OCI-LY3 (cell line): ENCODE data around the gene MYBPC3.

Source experiments
- EZH2phosphoT487 ChIP-seq: fragments of 200-600 bp; shearing (Covaris generic); IDR thresholded peaks from 2 replicates; pipeline ENCODE4 v1.6.1; 2018; ENCODE audit warnings: antibody characterized with exemption, mixed run types, low read depth
- TF ChIP-seq, protein P1 (sequence below): fragments of 200-600, 300-600 bp; sonication (generic); IDR thresholded peaks from 2 replicates; pipeline ENCODE4 v1.5.1; 2014; ENCODE audit warnings: antibody characterized with exemption, low read length, low read depth

DNA sequence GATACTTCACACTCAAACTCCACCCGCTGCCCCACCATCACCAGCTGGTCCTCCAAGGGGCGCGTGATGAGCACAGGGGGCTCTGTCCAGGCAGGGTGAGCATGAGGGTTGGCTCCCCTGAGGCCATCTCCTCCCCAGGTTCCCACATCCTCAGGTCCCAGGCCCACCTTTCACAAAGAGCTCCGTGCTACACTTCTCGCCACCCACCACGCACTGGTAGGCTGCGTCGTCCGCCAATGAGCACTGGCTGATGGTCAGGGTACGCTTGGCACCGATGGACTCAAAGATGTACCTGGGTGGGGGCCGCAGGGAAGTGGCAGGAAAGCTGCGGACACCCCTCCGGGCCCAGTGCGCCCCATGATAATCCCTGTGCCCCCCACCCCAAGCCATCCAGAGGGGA, 9.6 kb downstream of the MYBPC3 start:
- TF ChIP-seq, protein P1, sequence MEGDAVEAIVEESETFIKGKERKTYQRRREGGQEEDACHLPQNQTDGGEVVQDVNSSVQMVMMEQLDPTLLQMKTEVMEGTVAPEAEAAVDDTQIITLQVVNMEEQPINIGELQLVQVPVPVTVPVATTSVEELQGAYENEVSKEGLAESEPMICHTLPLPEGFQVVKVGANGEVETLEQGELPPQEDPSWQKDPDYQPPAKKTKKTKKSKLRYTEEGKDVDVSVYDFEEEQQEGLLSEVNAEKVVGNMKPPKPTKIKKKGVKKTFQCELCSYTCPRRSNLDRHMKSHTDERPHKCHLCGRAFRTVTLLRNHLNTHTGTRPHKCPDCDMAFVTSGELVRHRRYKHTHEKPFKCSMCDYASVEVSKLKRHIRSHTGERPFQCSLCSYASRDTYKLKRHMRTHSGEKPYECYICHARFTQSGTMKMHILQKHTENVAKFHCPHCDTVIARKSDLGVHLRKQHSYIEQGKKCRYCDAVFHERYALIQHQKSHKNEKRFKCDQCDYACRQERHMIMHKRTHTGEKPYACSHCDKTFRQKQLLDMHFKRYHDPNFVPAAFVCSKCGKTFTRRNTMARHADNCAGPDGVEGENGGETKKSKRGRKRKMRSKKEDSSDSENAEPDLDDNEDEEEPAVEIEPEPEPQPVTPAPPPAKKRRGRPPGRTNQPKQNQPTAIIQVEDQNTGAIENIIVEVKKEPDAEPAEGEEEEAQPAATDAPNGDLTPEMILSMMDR: no peak
- no peak for TF ChIP-seq EZH2phosphoT487
